A673 (cell line): ENCODE measurements around the gene NUP210L. TPM values are rescaled to one million over a fixed set of nuclear protein-coding genes. Genes with fewer than 3 reads are reported as not detected.

Experiments used
- BruUV-seq: library from RNA; stranded (reverse); fragments of 400-500 nt; replicated peaks from 2 replicates; lab custom pipeline; 2021; lab: Mats Ljungman, UMichigan
- CTCF ChIA-PET: fragments of 300-600 bp; sonication (Branson Sonifier 250); formaldehyde crosslinking; loops from one replicate; lab custom pipeline; 2022; ENCODE audit warnings: antibody characterized with exemption; lab: Charles Lee
- POLR2A ChIA-PET: fragments of 300-600 bp; sonication (Branson Sonifier 250); formaldehyde crosslinking; loops from one replicate; lab custom pipeline; 2022; ENCODE audit warnings: antibody characterized with exemption; ENCODE audit not compliant: low non-redundant PET; lab: Charles Lee
- DNase-seq: peaks from one replicate; pipeline ENCODE4 v3.0.0-alpha.2; 2015; ENCODE audit warnings: low spot score
- H3K27ac ChIP-seq: fragments of 200-600 bp; sonication (generic); 2 replicates; pipeline ENCODE4 v1.5.1; 2016; ENCODE audit warnings: mixed run types, low read depth, mild to moderate bottlenecking, mixed read lengths, antibody characterized with exemption, low read length; ENCODE audit not compliant: poor library complexity, severe bottlenecking
- H3K27me3 ChIP-seq: fragments of 200-600 bp; sonication (generic); replicated peaks from 2 replicates; pipeline ENCODE4 v1.6.1; 2017; ENCODE audit warnings: mixed run types, low read depth, mild to moderate bottlenecking, mixed read lengths, antibody characterized with exemption, low read length; ENCODE audit not compliant: insufficient read depth, poor library complexity
- H3K36me3 ChIP-seq: fragments of 200-600 bp; sonication (generic); 2 replicates; pipeline ENCODE4 v1.6.1; 2016; ENCODE audit warnings: mixed run types, mild to moderate bottlenecking, mixed read lengths, antibody characterized with exemption, low read length; ENCODE audit not compliant: insufficient read depth, poor library complexity, severe bottlenecking
- H3K4me1 ChIP-seq: fragments of 200-600 bp; sonication (generic); 2 replicates; pipeline ENCODE4 v1.6.1; 2017; ENCODE audit warnings: mixed run types, mild to moderate bottlenecking, mixed read lengths, antibody characterized with exemption, low read length; ENCODE audit not compliant: insufficient read depth, poor library complexity, severe bottlenecking
- H3K4me3 ChIP-seq: fragments of 200-600 bp; sonication (generic); 2 replicates; pipeline ENCODE4 v1.5.1; 2016; ENCODE audit warnings: low read depth, mixed run types, mild to moderate bottlenecking, mixed read lengths, low read length; ENCODE audit not compliant: poor library complexity, severe bottlenecking
- H3K9me3 ChIP-seq: fragments of 200-600 bp; sonication (generic); 2 replicates; pipeline ENCODE4 v1.6.1; 2016; ENCODE audit warnings: mixed run types, low read depth, mild to moderate bottlenecking, mixed read lengths, antibody characterized with exemption, low read length; ENCODE audit not compliant: poor library complexity, severe bottlenecking
- CTCF ChIP-seq: fragments of 300-800, 200-600 bp; sonication (generic); conservative IDR thresholded peaks from 2 replicates; pipeline ENCODE4 v1.5.1; 2017; ENCODE audit warnings: low read depth, mild to moderate bottlenecking, antibody characterized with exemption, low read length, moderate library complexity, mixed read lengths
- EZH2 ChIP-seq: fragments of 200-600 bp; sonication (generic); IDR thresholded peaks from 2 replicates; pipeline ENCODE4 v1.6.1; 2017; ENCODE audit warnings: borderline replicate concordance, low read depth, mild to moderate bottlenecking, mixed read lengths, antibody characterized with exemption, low read length; ENCODE audit not compliant: poor library complexity, severe bottlenecking
- intact Hi-C: fragments of 100-400 bp; cut with micrococcal nuclease; formaldehyde crosslinking; loops from one replicate; pipeline ENCODE4 v1.10.0; 2022; ENCODE audit not compliant: unreplicated experiment
- total RNA-seq: library from RNA; stranded (reverse); gene quantifications from 2 replicates; pipeline ENCODE4 v1.2.3, GENCODE V29; 2021

NUP210L gene
- total RNA-seq, 1 experiment from 2014 or later = 0.04 TPM

GRCh38 chr1:153946622-153947241 is 208.1 kb downstream of the NUP210L start, which contains the start of gene DENND4B:
Gene DENND4B (minus strand): TSS chr1:153946718. CDS start chr1:153944374, 2,344 bp downstream.
- ChIA-PET POLR2A (interaction anchor here (0.6 to 0.7 kb wide), 3 partner anchors 19 to 44 kb away, joined by 3 to 16 read pairs (median 7); no protein-coding TSS in a partner anchor), CTCF (interaction anchor here (0.6 to 1.6 kb wide), 10 partner anchors 10 to 1238 kb away, joined by 3 to 14 read pairs (median 4); partner anchors contain the start of genes RAB13 and SLC39A1)
- TF ChIP-seq CTCF (peak; percentile 91), EZH2 (no peak)
- intact Hi-C loops = loop anchor here (2.0 kb wide), 1 partner anchor 150 kb away; no protein-coding TSS in a partner anchor
- no TSS peak for BruUV-seq
- Histone ChIP-seq H3K27ac (peak within 1 kb of the TSS; percentile 94), H3K27me3 (no peaks in the 10 kb centered on the region), H3K9me3 (no peaks in the 10 kb centered on the region), H3K4me3 (peak within 1 kb of the TSS; percentile 98), H3K36me3 (peaks cover 32% of the 10 kb centered on the region), H3K4me1 (peaks cover 6% of the 10 kb centered on the region)
- DNase-seq = peak; percentile 82

- peak; percentile 52 for DNase-seq
- ChIA-PET CTCF (interaction anchor here (0.6 to 1.6 kb wide), 8 partner anchors 10 to 1239 kb away, joined by 3 to 14 read pairs (median 5); partner anchors contain the start of genes RAB13 and SLC39A1), POLR2A (interaction anchor here (0.6 to 0.7 kb wide), 3 partner anchors 18 to 44 kb away, joined by 3 to 16 read pairs (median 7); no protein-coding TSS in a partner anchor)
- TF ChIP-seq CTCF (no peak), EZH2 (no peak)
- BruUV-seq = no TSS peak
- no peaks in the 10 kb centered on the region for H3K27me3 ChIP-seq
- intact Hi-C loops = loop anchor here (2.0 kb wide), 1 partner anchor 149 kb away; no protein-coding TSS in a partner anchor
- H3K27ac ChIP-seq = peak overlapping the region; percentile 94
- H3K4me1 ChIP-seq = peaks cover 6% of the 10 kb centered on the region
- peaks cover 28% of the 10 kb centered on the region for H3K36me3 ChIP-seq
- no peaks in the 10 kb centered on the region for H3K9me3 ChIP-seq
- H3K4me3 ChIP-seq = peak overlapping the region; percentile 98
Measured at GRCh38 chr1:153945795-153946621, 208.9 kb downstream of the NUP210L start.

- intact Hi-C loops = no loop called here
- no peaks in the 10 kb centered on the region for H3K27me3 ChIP-seq
- H3K9me3 ChIP-seq = no peaks in the 10 kb centered on the region
- peaks cover 24% of the 10 kb centered on the region for H3K36me3 ChIP-seq
- ChIA-PET CTCF (interaction anchor here (0.5 kb wide), 1 partner anchor 334 kb away, joined by 4 read pairs; no protein-coding TSS in a partner anchor), POLR2A (no interaction called here)
- TF ChIP-seq EZH2 = no peak
- DNase-seq = peak; percentile 41
- H3K4me3 ChIP-seq = peak overlapping the region; percentile 98
- BruUV-seq = no TSS peak
- H3K4me1 ChIP-seq = peaks cover 6% of the 10 kb centered on the region
- peak overlapping the region; percentile 94 for H3K27ac ChIP-seq
Measured at GRCh38 chr1:153945131-153945794, 209.6 kb downstream of the NUP210L start.
